GM12872 (cell line): Measurements from ENCODE around the gene XYLT1.

ENCODE experiments used
- CTCF ChIP-seq: IDR thresholded peaks from 3 replicates; pipeline ENCODE4 v1.5.1; 2011; ENCODE audit warnings: low read depth, mild to moderate bottlenecking, low read length, moderate library complexity; ENCODE audit not compliant: insufficient read depth

XYLT1 gene

GRCh38 chr16:17238285-17239028, 232.3 kb downstream of the XYLT1 start:
- no peak for TF ChIP-seq CTCF

DNA sequence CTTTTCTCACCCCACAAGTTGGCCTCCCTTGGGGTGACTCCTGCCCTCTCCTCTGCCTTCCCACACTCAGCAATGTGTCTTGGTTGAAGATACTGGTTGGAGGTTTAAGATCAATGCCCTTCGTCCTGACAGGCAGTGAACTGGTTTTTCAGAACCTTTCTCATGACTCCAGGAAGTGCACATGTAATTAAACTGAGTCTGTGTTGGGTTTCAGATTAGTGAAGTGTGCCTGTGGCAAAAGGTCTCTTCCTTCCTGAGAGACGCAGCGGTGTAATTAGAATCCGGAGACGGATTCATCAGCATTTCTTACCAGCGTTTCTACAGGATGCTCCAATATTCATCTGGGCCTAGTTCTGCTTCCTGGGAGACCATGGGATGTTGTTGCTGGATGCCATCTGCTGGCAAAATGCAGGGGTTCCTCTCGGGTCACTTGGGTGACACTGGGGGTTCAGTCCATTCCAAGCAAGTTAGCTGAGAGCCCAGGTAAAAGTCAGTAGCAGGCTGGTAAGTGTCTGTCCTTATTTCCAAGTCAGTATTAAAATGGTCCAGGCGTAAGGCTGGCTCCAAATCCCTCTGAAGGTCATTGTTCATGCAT, 233.3 kb downstream of the XYLT1 start:
- TF ChIP-seq CTCF, result peak; percentile 21; the same call in 1 of the 3 replicates

GRCh38 chr16:17235147-17235815, 235.5 kb downstream of the XYLT1 start:
- no peak for TF ChIP-seq CTCF

DNA sequence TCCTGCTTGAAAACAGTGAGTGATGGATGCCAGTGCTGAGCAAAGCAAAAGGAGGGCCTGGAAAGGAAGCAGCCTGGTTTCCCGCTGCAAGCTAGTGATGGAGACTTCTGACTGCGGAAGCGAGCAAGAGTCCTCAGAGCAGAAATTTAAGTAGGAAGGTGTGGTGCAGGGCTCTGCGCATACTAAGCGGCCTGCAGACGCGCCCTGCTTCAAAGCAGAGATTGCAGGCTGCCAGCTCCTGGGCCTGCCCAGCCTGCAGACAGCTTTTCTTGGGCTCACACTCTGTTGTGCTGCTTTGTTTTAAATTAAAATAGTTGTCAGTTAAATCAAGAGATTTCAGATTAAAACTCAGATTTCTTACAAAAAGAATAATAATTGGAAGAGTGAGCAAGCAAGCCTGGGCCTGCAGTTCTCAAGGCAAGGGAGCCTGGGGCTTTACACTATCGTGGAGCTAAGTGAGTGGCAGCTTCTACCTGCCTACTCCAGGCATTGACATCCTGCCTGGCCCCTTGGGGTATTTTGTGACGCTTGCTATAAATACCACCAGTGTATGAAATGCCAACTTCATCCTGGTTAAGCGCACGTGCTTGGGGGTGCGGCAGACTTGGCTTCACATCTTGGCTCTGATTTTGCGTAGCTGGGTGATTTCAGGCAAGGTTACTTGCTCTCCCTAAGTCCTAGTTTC, 237.3 kb downstream of the XYLT1 start:
- no peak for TF ChIP-seq CTCF

DNA sequence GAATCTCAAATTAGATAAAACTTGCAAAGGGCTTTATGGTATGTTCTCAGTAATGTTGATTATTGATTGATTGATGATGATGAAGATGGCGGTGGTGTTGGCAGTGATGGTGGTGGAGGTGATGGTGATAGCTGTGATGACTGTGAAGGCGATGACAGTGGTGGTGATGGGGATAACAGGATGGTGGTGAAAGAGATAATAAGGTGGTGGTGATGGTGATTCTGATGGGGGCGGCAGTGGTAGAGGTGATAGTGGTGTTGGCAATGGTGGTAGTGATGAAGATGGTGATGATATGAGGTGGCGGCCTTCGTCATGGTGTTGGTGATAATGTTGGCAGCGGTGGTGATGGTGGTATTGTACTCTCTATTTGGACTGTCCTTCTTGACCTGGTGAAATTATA, 238.3 kb downstream of the XYLT1 start:
- TF ChIP-seq CTCF, result no peak

DNA sequence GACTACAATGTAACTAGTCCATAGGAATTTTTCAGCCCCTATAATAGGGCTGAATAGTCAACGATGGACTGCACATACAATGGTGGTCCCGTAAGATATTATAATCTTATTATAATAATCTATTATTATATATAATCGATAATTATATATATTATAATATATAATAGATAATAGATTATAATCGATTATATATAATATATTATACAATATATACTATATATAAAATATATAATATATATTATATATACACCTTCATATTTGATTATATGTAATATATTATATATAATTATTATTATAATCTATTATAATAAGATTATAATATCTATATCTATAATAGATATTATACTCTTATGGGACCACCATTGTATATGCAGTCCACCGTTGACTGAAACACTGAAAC, 238.8 kb downstream of the XYLT1 start:
- no peak for TF ChIP-seq CTCF
